Left ventricle myocardium inferior (tissue), 1 donor: ENCODE results near the gene VAMP2. TPM values are rescaled to one million over a fixed set of nuclear protein-coding genes. Genes with fewer than 3 reads are reported as not detected.
A peak's percentile ranks its signal among the peaks of the same experiment; 100 is the strongest.

Source experiments
- DNase-seq: peaks from one replicate; pipeline ENCODE4 v3.0.0-alpha.2; 2020
- H3K27ac ChIP-seq: fragments of 200-600 bp; replicated peaks from 2 replicates; pipeline ENCODE4 v1.8.0; 2021
- H3K27me3 ChIP-seq: fragments of 200-600 bp; 2 replicates; pipeline ENCODE4 v1.8.0; 2021; ENCODE audit warnings: low read depth
- H3K36me3 ChIP-seq: fragments of 200-600 bp; 2 replicates; pipeline ENCODE4 v1.8.0; 2021
- H3K4me1 ChIP-seq: fragments of 200-600 bp; 2 replicates; pipeline ENCODE4 v1.8.0; 2021
- H3K4me3 ChIP-seq: fragments of 200-600 bp; 2 replicates; pipeline ENCODE4 v1.8.0; 2021; ENCODE audit warnings: mild to moderate bottlenecking, moderate library complexity
- H3K9me3 ChIP-seq: fragments of 200-600 bp; replicated peaks from 2 replicates; pipeline ENCODE4 v1.8.0; 2021
- intact Hi-C: fragments of 100-400 bp; cut with micrococcal nuclease; formaldehyde crosslinking; loops from one replicate; pipeline ENCODE4 v1.11.0; 2022
- long read RNA-seq: library from polyadenylated mRNA; unstranded; transcript quantifications from one replicate; pipeline ENCODE4 v2.0.0, GENCODE V29; 2021
- total RNA-seq: library from RNA; stranded (reverse); fragmentation: NEBNext Ultra II Directional; extraction: Animal tissue kit (Norgen Biotek cat#: 25700); gene quantifications from one replicate; pipeline ENCODE4 v1.2.1, GENCODE V29; 2021
- TF ChIP-seq, protein P1 (sequence below): fragments of 200-600 bp; IDR thresholded peaks from 2 replicates; pipeline ENCODE4 v1.8.0; 2021; ENCODE audit warnings: antibody characterized with exemption, mild to moderate bottlenecking, borderline replicate concordance
- donor health status: DM: no; HTN: yes; CAD: no; lungs with severe emphysema.

VAMP2 gene, protein sequence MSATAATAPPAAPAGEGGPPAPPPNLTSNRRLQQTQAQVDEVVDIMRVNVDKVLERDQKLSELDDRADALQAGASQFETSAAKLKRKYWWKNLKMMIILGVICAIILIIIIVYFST
- total RNA-seq: 59.6 TPM
- long read RNA-seq, transcript VAMP2-201 (5 exons, 2,153 nt): major isoform, 60 of 77 reads
- long read RNA-seq, partial matches to known transcripts: 5 of 77 reads
- long read RNA-seq, other reads (novel, unspliced or antisense): 5 of 77 reads

DNA sequence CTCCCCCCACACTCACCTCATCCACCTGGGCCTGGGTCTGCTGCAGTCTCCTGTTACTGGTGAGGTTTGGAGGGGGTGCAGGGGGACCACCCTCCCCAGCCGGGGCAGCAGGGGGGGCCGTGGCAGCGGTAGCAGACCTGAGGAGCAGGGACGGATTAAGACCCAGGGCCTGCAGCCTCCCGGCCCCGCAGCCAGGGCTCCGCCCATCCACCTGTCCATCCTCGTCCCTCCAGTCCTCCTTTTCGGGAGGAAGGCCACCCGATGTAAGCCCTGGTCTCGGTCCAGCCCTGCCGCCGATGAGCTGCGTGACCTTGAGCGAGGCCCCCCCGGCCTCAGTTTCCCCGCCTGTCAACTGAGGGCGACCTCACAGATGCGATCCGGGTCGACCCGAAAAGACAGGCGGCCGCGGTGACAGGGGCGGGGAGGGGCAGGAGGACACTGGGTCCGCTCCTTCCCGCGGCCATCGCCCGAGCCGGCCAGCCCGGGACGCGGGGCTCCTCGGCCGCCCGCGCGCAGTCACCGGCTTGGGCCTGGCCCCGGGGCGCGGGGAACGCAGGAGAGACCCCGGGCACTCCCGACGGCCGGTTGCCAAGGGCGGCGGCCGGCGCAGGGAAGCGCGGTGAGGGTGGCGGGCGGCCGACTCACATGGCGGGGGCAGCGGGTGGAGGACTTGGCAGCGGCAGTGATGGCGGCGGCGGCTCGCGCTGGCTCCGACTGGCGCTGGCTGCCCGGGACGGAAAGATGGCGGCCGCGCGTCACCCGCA lies at the start of gene VAMP2:
Gene VAMP2, minus strand, starts transcription at position 716 of the 764 bp plus-strand sequence. Its CDS starts 69 bp downstream, at position 647.
- peaks cover 24% of the 10 kb centered on the region for H3K36me3 ChIP-seq
- peaks cover 76% of the 10 kb centered on the region for H3K4me1 ChIP-seq
- TF ChIP-seq, protein P1, sequence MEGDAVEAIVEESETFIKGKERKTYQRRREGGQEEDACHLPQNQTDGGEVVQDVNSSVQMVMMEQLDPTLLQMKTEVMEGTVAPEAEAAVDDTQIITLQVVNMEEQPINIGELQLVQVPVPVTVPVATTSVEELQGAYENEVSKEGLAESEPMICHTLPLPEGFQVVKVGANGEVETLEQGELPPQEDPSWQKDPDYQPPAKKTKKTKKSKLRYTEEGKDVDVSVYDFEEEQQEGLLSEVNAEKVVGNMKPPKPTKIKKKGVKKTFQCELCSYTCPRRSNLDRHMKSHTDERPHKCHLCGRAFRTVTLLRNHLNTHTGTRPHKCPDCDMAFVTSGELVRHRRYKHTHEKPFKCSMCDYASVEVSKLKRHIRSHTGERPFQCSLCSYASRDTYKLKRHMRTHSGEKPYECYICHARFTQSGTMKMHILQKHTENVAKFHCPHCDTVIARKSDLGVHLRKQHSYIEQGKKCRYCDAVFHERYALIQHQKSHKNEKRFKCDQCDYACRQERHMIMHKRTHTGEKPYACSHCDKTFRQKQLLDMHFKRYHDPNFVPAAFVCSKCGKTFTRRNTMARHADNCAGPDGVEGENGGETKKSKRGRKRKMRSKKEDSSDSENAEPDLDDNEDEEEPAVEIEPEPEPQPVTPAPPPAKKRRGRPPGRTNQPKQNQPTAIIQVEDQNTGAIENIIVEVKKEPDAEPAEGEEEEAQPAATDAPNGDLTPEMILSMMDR: no peak
- peak; percentile 83 for DNase-seq
- H3K4me3 ChIP-seq: peak within 1 kb of the TSS; percentile 95
- intact Hi-C loops: no loop called here
- H3K27ac ChIP-seq: peak within 1 kb of the TSS; percentile 100
- no peaks in the 10 kb centered on the region for H3K9me3 ChIP-seq
- no peaks in the 10 kb centered on the region for H3K27me3 ChIP-seq

DNA sequence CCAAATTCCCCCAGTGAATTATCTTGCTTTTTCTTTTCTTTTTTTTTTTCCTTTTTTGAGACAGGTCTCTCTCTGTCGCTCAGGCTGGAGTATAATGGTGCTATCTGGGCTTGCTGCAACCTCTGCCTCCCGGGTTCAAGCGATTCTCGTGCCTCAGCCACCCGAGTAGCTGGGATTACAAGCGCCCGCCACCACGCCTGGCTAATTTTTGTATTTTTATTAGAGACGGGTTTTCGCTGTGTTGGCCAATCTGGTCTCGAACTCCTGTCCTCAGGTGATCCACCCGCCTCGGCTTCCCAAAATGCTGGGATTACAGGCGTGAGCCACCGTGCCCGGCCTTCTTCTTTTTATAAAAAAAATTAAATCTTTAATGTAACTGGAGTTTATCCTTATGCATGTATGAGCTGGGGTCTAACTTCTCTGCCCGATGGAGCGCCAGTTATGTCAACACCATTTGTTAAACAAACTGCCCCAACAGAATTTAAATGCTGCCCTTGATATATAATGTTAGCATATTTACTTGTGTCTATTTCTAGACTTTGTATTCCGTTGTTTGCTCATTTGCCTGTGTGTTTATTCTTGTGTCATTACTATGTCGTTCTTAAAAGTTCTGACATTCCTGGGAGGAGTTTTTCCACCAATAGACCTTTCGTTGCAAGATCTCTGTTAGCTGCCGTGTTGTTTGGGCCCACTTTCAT lies 48.2 kb upstream of the VAMP2 start:
- H3K4me3 ChIP-seq: peak overlapping the region; percentile 73
- intact Hi-C loops: no loop called here
- DNase-seq: no peak
- peak overlapping the region; percentile 79 for H3K27ac ChIP-seq
- no peaks in the 10 kb centered on the region for H3K36me3 ChIP-seq
- H3K27me3 ChIP-seq: no peaks in the 10 kb centered on the region
- TF ChIP-seq, protein P1: no peak
- no peaks in the 10 kb centered on the region for H3K9me3 ChIP-seq
- peaks cover 17% of the 10 kb centered on the region for H3K4me1 ChIP-seq

DNA sequence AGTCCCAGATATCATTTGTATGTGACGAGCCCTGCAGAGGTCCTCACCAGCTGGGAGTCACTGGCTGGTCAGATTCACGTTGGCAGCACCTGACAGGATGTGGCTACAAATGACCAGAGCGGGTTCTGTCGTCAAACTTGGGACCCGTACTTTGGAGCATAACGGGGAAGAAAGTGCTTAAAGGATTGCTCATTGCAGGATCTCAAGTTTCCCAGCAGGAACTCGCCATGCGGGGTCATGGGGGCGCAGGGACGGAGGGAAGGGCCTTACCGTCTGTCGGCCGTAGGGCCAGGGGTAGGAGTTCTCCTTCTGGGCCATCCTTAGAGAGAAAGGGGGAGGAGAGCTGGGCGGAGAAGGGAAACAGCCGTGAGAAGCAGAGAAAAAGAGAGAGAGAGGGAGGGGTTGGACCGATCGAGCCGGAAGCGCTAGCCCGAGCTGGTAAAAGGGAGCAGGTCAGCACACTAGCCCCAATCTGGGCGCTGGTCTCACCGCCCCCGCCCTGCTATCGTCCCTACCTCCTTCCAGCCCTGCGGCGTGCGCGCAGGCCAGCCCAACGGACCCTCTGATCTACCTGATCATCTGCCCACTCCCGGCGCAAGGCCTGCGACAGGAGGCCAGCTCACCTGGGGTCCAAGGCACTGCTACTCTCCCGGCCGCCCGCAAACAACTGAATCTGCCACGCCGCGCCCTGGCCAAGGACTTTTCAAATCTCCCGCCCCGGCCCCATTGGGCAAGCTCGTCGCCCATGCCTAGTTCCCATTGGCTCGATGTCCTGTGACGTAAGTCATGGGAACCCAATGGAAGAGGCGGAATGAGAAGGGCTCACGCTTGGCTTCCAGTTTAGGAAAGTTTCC lies 47.4 kb upstream of the VAMP2 start, which contains the start of gene AURKB:
Gene AURKB, minus strand, starts transcription at position 669 of the 854 bp plus-strand sequence. Its CDS starts 351 bp downstream, at position 318.
- peak within 1 kb of the TSS; percentile 79 for H3K27ac ChIP-seq
- H3K27me3 ChIP-seq: no peaks in the 10 kb centered on the region
- H3K4me3 ChIP-seq: peak within 1 kb of the TSS; percentile 73
- peaks cover 17% of the 10 kb centered on the region for H3K4me1 ChIP-seq
- peak; percentile 92 for DNase-seq
- intact Hi-C loops: no loop called here
- TF ChIP-seq, protein P1: no peak
- no peaks in the 10 kb centered on the region for H3K9me3 ChIP-seq
- no peaks in the 10 kb centered on the region for H3K36me3 ChIP-seq

DNA sequence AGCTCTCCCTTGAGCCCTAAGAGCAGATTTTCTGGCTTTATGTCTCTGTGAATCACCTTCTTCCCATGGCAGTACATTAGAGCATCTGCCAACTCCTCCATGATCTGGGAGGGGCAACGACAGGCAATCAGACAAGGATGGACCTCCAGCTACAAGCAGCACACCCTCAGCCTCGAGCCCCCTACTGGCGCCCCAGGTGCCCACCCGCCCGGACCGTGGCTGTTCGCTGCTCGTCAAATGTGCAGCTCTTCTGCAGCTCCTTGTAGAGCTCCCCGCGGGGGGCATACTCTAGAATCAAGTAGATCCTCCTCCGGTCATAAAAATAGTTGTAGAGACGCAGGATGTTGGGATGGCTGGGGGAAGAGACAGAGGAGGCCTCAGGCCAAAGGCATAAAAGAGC lies 43.8 kb upstream of the VAMP2 start:
- TF ChIP-seq, protein P1: no peak
- Histone ChIP-seq H3K4me1 (peaks cover 17% of the 10 kb centered on the region), H3K36me3 (no peaks in the 10 kb centered on the region), H3K27ac (no peak overlapping the region), H3K4me3 (no peak overlapping the region), H3K27me3 (no peaks in the 10 kb centered on the region), H3K9me3 (no peaks in the 10 kb centered on the region)
- DNase-seq: no peak
- intact Hi-C loops: no loop called here
